H7 (cell line): ENCODE results near the gene TMEM45A. TPM values are rescaled to one million over a fixed set of nuclear protein-coding genes. Genes with fewer than 3 reads are reported as not detected.
"Not testable (repeated sequence)": the region's sequence is repeated elsewhere in the genome, so short reads cannot be mapped to it uniquely, and the experiment has no call there.

Experiments used
- DNase-seq: peaks from one replicate; pipeline ENCODE4 v3.0.0; 2012
- H3K27me3 ChIP-seq: 2 replicates; pipeline ENCODE4 v1.6.0; 2011; ENCODE audit warnings: mild to moderate bottlenecking, low read length; ENCODE audit not compliant: control insufficient read depth, insufficient read depth
- H3K36me3 ChIP-seq: replicated peaks from 2 replicates; pipeline ENCODE4 v1.5.1; 2011; ENCODE audit warnings: low read length; ENCODE audit not compliant: control insufficient read depth, insufficient read depth
- H3K4me3 ChIP-seq: 2 replicates; pipeline ENCODE4 v1.5.1; 2011; ENCODE audit warnings: low read depth, mild to moderate bottlenecking, control low read depth, low read length, moderate library complexity; ENCODE audit not compliant: insufficient read depth
- total RNA-seq: library from RNA; depleted of rRNA; stranded (reverse); fragments of >200 nt; shearing (Covaris generic); gene quantifications from 2 replicates; pipeline ENCODE4 v1.2.3, GENCODE V29; 2014

The TMEM45A gene
- total RNA-seq, 1 experiment from 2014 or later: 3.8 TPM

DNA sequence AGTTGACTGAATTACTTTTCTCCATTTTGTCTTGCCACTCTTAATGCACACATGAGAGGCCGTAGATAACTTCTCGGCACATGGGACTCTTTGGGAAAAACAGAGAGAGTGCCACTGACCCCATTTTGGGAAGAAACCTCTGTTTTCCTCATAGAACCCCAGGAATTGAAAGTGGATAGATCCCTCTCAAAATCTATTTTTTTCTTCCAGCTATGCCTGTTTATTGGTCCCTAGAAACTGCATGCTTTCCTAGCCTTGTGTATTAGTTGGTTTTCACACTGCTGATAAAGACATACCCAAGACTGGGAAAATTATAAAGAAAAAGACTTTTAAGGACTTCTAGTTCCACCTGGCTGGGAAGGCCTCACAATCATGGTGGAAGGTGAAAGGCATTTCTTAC, 23.7 kb upstream of the TMEM45A start:
- H3K4me3 ChIP-seq: no peak overlapping the region
- H3K36me3 ChIP-seq: no peaks in the 10 kb centered on the region
- DNase-seq: no peak
- H3K27me3 ChIP-seq: no peaks in the 10 kb centered on the region

DNA sequence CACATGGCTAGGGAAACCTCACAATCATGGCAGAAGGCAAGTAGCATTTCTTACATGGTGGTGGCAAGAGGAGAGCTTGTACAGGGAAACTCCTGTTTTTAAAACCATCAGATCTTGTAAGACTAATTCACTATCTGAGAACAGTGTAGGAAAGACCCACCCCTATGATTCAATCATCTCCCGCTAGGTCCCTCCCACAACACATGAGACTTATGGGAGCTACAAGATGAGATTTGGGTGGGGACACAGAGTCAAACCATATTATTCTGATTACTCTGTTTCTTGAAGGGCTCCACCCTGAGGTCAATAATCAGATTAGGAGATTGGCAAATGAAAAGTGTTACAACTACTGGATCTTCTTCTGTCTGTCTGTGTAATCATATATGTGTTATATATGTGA, 21.5 kb upstream of the TMEM45A start:
- H3K36me3 ChIP-seq: no peaks in the 10 kb centered on the region
- H3K4me3 ChIP-seq: no peak overlapping the region
- no peak for DNase-seq
- H3K27me3 ChIP-seq: no peaks in the 10 kb centered on the region

DNA sequence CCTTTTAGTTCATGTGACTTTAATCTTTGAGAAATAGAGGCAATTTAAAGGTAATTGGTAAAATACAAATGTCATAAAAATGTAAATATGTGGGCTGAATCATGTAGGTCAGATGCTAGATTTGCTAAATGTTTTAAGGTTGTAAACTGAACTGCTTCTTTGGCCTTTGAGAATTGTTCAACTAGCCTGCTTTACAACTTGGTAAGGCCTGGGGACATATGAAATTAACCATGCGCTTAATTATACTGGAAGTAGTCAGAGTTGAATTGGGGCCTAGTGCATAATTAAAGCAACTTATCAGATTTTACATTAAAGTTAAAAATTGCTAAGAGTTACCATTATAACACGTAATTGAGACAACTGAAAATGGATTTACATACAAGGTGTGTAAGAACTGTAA, 21.0 kb upstream of the TMEM45A start:
- H3K27me3 ChIP-seq: no peaks in the 10 kb centered on the region

DNA sequence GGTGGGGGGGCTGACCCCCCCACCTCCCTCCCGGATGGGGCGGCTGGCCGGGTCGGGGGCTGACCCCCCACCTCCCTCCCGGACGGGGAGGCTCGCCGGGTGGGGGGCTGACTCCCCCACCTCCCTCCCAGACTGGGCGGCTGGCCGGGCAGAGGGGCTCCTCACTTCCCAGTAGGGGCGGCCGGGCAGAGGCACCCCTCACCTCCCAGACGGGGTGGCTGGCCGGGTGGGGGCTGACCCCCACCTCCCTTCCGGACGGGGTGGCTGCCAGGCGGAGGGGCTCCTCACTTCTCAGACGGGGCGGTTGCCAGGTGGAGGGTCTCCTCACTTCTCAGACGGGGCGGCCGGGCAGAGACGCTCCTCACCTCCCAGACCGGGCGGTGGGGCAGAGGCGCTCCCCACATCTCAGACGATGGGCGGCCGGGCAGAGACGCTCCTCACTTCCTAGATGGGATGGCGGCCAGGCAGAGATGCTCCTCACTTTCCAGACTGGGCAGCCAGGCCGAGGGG, 14.5 kb upstream of the TMEM45A start:
- not testable (repeated sequence) for DNase-seq, H3K36me3 ChIP-seq, H3K4me3 ChIP-seq, H3K27me3 ChIP-seq

More for the DNA sequence above, 21.0 kb upstream of the TMEM45A start:
- no peak for DNase-seq
- Histone ChIP-seq H3K36me3 (no peaks in the 10 kb centered on the region), H3K4me3 (no peak overlapping the region)

DNA sequence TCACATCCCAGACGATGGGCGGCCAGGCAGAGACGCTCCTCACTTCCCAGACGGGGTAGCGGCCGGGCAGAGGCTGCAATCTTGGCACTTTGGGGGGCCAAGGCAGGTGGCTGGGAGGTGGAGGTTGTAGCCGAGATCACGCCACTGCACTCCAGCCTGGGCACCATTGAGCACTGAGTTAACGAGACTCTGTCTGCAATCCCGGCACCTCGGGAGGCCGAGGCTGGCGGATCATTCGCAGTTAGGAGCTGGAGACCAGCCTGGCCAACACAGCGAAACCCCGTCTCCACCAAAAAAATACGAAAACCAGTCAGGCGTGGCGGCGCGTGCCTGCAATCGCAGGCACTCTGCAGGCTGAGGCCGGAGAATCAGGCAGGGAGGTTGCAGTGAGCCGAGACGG, 13.9 kb upstream of the TMEM45A start:
- H3K4me3 ChIP-seq, DNase-seq, H3K27me3 ChIP-seq, H3K36me3 ChIP-seq: not testable (repeated sequence)

DNA sequence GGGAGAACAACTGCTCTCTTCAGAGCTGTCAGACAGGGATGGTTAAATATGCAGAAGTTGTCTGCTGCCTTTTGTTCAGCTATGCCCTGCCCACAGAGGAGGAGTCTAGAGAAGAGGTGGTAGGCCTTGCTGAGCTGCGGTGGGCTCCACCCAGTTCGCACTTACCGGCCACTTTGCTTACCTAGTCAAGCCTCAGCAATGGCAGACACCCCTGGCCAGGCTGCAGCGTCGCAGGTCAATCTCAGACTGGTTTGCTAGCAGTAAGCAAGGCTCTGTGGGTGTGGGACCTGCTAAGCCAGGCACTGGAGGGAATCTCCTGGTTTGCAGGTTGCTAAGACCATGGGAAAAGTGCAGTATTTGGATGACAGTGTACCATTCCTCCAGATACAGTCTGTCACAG, 12.3 kb upstream of the TMEM45A start:
- no peak for DNase-seq
- H3K4me3 ChIP-seq: no peak overlapping the region
- H3K27me3 ChIP-seq: no peaks in the 10 kb centered on the region
- H3K36me3 ChIP-seq: no peaks in the 10 kb centered on the region

DNA sequence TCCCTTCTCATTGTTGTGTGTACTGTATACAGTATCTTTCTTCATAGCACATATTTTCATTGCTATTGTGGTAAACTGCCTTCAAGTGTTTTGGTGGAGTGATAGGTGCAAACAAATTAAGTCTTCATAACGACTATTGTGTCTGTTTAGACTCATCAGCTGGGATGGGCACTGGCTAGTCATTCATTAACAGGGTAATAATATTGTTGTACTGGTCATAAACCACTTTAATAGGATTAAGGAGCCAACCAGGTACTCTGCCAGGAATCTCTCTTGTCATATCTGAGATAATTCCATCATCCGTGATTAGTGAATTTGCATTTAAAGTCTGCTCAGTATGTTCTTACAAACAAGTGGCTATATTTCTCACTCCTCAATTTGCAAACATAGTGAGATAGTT, 10.2 kb upstream of the TMEM45A start:
- Histone ChIP-seq H3K4me3 (no peak overlapping the region), H3K36me3 (no peaks in the 10 kb centered on the region)
- no peak for DNase-seq

DNA sequence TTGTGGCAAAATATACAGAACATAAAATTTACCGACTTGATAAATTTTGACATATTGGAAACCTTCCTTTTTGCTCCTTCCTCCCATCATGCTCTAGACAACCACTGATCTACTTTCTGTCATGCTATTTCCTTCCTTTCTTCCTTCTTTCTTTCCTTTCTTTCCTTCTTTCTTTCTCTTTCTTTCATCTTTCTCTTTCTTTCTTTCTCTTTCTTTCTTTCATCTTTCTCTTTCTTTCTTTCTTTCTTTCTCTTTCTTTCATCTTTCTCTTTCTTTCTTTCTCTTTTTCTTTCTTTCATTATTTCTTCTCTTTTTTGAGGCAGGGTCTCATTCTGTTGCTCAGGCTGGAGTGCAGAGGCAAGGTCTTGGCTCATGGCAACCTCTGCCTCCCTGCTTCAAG, 8.9 kb upstream of the TMEM45A start:
- H3K4me3 ChIP-seq: no peak overlapping the region
- DNase-seq: no peak
- no peaks in the 10 kb centered on the region for H3K36me3 ChIP-seq
- H3K27me3 ChIP-seq: no peaks in the 10 kb centered on the region

More for the DNA sequence above, 10.2 kb upstream of the TMEM45A start:
- H3K27me3 ChIP-seq: no peaks in the 10 kb centered on the region

DNA sequence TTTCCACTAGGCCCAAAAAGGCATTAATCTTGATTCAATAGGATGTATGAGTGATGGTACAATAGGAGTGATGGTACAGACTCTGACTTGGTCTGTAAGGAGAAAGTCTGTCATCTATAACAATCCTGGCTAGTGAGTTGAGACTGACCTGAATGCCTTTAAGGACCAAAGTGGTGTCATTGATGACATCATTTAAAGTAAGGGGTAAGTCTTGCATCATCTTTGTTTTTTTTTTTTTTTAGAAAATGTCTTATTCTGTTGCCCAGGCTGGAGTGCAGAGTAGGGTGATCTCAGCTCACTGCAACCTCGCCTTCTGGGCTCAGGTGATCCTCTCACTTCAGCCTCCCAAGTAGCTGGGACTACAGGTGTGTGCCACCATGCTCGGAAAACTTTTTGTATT, 5.6 kb upstream of the TMEM45A start:
- no peak for DNase-seq
- Histone ChIP-seq H3K27me3 (no peaks in the 10 kb centered on the region), H3K36me3 (no peaks in the 10 kb centered on the region), H3K4me3 (no peak overlapping the region)

DNA sequence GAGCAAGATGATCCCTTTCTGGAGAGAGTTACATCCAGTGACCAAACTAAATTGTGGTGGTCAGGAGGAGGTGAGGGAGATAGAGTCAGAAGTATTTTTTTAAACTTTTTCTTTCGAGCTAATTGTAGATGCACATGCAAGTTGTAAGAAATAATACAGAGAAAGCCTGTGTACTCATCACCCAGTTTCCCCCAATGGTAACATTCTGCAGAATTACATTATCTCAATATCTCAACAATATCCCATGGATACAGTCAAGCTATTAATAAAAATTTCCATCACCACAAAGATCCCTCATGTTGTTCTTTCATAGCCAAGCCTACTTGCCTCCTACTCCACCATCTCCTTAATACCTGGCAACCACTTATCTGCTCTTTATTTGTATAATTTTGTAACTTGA, 3.3 kb upstream of the TMEM45A start:
- H3K4me3 ChIP-seq: no peak overlapping the region
- H3K36me3 ChIP-seq: no peaks in the 10 kb centered on the region
- no peak for DNase-seq
- H3K27me3 ChIP-seq: no peaks in the 10 kb centered on the region

DNA sequence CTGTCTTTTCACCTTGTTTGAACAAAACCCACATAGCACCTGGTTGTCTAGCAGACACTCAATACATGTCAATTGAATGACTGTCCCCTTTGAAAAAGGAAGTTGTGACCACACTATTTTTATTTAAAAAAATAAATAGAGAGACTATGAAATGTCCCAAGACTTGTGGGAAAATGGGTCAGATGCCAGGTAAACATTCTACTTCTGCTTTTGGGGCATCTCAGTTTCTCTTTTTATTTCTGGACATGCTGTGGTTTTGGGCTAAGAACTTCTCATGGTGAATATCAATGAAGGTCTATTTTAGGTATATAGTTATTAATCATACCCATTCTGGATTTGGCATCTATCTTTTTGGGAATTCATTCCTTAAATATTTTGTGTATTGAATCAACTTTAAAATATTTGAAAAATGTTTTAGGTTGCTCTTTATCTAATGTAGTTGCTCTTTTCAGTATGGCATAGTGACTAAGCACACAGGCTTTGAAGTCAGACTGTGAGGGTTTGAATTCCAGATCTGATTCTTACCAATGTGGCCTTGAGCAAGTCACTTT, 4.4 kb downstream of the TMEM45A start:
- Histone ChIP-seq H3K36me3 (no peaks in the 10 kb centered on the region), H3K27me3 (no peaks in the 10 kb centered on the region), H3K4me3 (no peak overlapping the region)
- no peak for DNase-seq

DNA sequence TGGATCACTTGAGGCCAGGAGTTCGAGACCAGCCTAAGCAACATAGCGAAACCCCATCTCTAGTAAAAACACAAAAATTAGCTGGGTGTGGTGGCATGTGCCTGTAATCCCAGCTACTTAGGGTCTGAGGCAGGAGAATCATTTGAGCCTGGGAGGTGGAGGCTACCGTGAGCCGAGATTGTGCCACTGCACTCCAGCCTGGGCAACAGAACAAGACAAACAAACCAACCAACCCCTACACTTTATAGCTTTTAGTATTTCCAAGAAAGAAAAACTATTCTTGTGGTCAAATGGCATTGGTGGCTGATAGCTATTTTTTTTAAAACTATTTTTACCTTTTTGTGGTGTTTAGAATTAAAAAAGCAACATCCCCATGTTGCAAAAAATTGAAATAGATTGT, 7.2 kb downstream of the TMEM45A start:
- no peaks in the 10 kb centered on the region for H3K36me3 ChIP-seq
- H3K27me3 ChIP-seq: no peaks in the 10 kb centered on the region; the same call in 1 of the 2 replicates
- H3K4me3 ChIP-seq: no peak overlapping the region
- no peak for DNase-seq

DNA sequence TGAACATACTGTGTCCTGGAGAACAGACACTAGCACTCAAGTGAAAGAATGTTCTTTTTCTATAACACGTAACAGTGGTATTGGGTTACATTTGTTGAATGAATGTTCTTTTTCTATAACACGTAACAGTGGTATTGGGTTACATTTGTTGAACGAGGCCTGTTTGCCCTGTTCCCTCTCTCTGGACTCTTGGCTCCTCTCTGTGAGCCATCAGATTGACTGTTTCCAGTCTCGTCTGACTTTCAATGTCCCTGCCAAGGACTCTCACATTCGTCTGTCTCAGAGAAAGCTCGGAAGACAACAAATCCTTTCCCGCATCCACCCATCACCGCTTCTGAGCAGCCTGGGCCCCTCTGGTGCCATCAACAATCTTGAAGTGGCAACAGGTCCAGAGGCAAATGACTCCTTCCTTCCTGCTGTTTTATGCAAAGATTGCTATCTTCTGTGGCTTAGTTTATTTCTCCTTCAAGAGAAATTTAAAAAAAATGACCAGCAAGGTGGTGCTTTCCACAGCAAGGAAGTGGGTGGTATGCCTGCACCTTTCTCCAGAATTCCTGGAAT, 8.0 kb downstream of the TMEM45A start:
- DNase-seq: no peak
- Histone ChIP-seq H3K27me3 (no peaks in the 10 kb centered on the region; the same call in 1 of the 2 replicates), H3K4me3 (no peak overlapping the region), H3K36me3 (no peaks in the 10 kb centered on the region)

DNA sequence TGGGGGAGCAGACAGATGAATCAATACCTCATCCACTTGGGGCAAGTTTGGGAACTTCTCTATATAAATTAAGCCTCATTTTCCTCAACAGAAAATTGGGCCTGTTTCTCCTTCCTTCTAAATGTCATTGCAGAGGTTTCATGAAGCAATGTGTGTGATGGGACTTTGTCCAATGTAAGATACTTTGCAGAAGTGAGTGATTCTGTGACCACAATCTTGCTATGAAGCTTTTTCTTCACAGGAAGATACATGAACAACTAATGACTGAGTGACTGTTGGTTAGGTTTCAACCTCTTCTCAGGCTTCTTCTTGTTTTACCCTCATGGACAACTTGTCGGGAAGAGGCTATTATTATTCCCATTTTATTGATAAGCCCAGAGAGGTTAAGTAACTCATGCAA, 11.0 kb downstream of the TMEM45A start:
- H3K36me3 ChIP-seq: no peaks in the 10 kb centered on the region
- DNase-seq: no peak
- no peaks in the 10 kb centered on the region; the same call in 1 of the 2 replicates for H3K27me3 ChIP-seq
- no peak overlapping the region for H3K4me3 ChIP-seq

DNA sequence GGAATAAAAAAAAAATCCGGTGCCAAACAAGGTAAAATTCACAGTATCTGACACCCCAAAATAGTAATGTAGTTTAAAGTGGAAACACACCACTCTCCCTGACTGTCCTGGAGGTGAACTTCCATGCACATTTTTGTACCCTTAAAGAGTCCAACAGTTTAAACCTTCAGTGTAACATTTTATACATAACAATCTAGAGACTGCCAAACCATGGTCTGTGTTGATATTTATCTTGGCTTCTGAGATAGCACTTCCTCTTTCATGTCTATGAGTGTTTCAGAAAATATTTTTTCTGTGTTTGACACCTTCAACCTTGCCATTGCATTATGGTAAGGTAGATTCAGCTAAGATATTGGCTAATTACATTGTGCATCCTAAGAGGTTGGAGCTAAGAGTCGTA, 13.9 kb downstream of the TMEM45A start:
- no peak for DNase-seq
- H3K4me3 ChIP-seq: no peak overlapping the region
- no peaks in the 10 kb centered on the region; the same call in 1 of the 2 replicates for H3K27me3 ChIP-seq
- no peaks in the 10 kb centered on the region for H3K36me3 ChIP-seq

DNA sequence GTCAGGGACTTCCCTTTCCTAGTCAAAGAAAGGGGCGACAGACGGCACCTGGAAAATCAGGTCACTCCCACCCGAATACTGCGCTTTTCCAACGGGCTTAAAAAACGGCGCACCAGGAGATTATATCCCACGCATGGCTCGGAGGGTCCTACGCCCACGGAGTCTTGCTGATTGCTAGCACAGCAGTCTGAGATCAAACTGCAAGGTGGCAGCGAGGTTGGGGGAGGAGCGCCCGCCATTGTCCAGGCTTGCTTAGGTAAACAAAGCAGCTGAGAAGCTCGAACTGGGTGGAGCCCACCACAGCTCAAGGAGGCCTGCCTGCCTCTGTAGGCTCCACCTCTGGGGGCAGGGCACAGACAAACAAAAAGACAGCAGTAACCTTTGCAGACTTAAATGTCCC, 17.4 kb downstream of the TMEM45A start:
- not testable (repeated sequence) for H3K27me3 ChIP-seq, H3K4me3 ChIP-seq, DNase-seq, H3K36me3 ChIP-seq
